ENCODE results near the gene TM4SF20.

The TM4SF20 gene

DNA sequence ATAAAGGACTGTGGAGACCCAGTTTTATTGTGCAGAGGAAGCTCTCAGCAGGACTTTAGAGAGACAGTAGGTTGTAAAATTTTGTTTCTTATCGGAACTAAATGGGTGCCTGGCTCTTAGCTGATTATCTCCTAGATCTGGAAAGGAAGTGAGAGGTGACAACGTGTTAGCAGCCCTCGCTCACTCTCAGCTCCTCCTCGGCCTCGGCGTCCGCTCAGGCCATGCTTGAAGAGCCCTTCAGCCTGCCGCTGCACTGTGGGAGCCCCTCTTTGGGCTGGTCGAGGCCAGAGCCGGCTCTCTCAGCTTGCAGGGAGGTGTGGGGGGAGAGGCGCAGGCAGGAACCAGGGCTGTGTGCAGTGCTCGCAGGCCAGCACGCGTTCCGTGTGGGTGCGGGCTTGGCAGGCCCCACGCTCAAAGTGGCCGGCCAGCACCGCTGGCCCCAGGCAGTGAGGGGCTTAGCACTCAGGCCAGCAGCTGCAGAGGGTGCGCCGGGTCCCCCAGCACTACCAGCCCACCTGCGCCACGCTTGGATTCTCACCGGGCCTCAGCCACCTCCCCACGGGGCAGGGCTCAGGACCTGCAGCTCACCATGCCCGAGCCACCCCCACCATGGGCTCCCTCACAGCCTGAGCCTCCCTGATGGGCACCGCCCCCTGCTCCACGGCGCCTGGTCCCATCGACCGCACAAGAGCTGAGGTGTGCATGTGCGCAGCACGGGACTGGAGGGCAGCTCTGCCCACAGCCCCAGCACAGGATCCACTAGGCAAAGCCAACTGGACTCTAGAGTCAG lies 58.6 kb downstream of the TM4SF20 start:
- no peak for DNase-seq (ENCODE audit: low spot score)

DNA sequence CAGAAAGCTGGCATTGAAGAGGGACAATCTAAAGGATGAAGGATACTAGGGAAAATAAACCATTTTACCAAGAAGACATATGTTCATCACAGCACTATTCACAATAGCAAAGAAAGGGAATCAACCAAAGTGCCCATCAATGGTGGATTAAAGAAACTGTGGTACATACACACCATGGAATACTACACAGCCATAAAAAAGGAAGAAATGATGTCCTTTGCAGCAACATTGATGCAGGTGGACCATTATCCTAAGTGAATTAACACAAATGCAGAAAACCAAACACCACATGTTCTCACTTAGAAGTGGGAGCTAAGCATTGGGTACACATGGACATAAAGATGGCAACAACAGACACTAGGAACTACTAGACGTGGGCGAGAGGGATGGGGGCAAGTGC lies 61.3 kb downstream of the TM4SF20 start:
- no peak for DNase-seq (ENCODE audit: low spot score)

DNA sequence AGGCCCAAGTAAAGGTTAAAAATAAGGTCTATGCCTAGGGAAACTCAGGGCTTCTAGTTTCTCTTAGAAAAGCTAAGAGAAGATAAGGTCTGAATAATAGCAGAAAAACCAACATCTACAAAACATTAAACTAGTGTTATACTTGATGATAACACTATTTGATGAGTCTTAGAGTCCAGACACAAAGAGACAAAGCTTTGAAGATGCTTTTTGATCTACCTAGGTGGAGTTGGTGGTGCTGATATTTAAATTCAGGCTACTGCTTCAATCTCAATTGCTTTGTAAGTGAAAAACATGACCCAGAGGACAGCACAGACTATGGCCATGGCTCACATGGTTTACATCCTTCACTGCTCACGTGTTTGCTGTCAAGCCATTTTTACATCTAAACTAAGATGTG lies 65.8 kb downstream of the TM4SF20 start:
- DNase-seq (ENCODE audit: low spot score) = no peak

DNA sequence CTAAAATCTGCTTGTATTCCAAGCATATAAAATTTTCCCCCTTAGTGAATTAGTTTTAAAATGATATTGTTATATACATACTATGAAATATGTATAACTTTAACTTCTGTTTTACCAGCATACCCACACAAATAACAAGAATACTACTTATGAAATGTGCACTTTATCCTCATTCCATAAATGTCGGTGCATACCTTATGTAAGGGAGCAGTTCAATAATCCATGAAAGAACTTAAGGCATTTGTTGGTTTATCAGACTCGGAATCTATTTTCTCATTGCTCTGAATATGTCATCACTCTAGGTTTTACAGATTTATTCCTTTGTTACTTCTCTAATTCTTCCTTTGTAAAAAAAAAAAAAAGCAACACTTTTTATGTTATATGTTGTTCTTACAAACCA lies 66.5 kb downstream of the TM4SF20 start:
- DNase-seq (ENCODE audit: low spot score) = no peak
